ENCODE data around the gene AASS.
"Not testable (repeated sequence)": the region's sequence is repeated elsewhere in the genome, so short reads cannot be mapped to it uniquely, and the experiment has no call there.

Gene AASS

DNA sequence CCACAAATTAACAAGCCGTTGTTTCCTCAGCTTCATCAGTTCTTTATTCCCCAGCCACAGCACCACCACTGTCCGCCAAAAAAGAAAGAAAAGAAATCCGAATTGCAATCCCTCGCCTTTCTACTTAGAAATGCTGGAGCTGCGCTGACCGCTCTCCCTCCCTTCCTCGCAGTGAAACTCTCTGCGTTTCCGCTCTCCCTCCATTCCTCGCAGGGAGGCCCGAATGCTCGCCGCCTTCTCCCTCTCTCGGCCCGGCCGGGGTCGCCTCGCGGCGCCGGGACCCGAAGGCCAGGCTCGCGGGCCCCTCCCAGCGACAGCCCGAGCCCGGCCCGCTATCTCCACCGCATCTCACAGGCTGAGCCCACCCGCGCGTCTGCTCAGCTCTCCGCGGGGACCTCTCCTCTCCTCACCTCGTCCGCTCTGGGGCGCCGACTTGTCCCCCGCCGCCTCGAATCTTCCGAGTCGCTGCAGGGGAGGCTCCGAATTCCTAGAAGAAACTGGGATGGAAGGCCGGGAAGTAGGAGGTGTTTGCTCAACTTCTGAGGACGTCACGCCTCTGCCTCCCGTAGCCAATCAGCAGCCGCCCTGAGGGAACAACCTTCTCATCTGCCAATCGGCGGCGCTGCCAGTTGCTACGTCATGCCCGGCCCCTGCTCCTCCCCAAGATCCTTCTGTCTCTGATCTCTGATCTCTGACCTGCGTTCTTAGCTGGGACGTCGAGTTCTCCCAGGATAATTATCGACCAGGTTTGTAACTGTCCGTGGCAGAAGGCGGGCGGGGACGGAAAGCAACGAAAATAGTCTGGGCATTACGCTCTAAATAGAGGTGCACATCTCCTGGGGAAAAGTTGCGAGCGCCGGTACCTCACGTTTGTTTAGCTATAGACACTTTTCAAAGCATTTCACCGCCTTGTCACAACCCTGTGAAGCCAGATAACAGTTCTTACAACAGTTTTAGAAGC, at the start of gene AASS:
AASS (minus strand) TSS at position 499 of the 961 bp plus-strand sequence. CDS start 10,523 bp downstream, outside the sequence.
- peak; percentile 90 for DNase-seq (ENCODE audit: low spot score)

DNA sequence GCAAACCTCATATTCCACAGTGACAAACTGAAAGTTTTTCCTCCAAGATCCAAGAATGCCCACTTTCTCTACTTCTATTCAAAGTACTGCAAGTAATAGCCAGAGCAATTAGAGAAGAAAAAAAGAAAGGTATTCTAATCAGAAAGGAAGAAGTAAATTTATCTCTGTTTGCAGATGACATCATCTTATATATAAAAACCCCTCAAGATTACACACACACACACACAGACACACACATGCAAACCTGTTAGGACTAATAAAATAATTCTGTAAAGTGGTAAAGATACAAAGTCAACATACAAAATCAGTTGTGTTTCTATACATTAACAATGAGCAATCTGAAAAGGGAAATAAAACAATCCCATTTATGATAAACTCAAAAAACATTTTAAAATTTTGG, 44.7 kb upstream of the AASS start:
- no peak for DNase-seq (ENCODE audit: low spot score)

DNA sequence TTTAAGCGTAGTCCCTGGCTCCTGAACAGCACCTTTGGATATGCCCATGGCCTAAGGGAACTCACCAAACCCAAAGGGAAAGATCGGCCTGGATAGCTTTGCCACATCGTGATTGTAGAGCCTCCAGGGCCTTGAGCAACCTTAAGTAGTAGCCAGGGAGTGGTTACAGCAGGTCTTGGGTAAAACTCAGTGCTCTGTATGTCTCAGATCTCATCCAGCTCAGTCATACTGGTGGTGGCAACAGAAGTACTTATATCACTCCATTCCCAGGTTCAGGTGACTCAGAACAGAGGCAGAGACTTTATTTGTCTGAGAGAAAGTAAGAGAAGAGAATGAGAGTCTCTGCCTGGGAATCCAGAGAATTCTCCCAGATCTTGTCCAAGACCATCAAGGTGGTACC, 39.1 kb upstream of the AASS start:
- no peak for DNase-seq (ENCODE audit: low spot score)

DNA sequence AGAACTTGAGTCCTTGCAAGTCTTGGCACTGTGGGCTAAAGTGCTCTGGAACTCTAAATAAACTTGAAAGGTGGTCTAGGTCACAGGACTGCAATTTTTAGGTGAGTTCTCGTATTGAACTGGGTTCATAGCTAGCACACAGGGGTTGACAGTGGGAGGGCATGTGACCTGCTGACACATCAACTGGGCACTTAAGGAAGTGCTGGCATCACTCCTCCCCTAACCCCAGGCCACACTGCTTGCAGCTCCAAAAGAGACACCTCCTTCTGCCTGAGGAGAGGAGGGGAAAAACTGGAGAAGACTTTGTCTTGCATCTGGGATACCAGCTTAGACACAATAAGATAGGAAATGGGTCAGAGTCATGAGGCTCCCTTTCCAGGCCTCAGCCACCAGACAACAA, 38.0 kb upstream of the AASS start:
- no peak for DNase-seq (ENCODE audit: low spot score)

DNA sequence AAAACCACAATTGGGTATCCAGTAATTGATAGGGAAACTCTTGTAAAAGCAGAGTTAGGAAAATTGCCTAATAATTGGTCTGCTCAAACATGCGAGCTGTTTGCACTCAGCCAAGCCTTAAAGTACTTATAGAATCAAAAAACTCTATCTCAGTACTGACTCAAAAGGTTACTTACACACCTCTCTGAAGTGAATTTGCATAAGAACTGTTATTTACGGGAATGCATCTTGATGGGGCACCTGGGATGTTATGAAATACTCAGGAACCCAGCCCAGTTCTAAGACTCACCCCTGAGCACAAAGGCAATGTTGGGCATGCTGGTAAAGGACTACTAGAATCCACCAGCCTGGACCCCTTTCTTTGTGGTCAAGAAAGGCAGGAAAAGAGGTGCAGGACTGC, 28.1 kb upstream of the AASS start:
- DNase-seq (ENCODE audit: low spot score) = not testable (repeated sequence)

DNA sequence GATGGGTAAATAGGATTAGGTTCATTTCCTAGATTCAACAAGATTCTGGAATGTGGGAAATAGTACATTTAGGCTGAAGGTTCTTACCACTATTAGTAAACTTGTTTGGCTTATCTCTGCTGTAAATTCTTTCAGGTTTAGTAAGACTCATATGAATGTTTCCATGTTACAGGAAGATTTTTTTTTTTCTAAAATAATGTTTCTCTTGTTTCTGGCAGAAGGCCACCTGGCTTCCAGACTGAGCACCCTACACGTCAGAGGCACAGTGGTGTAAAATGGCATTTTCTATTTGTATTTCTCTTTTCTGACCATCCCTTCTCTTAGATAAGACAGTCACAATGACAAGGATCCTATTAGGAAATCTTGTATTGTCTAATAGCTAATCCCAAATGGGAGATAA, 22.7 kb upstream of the AASS start:
- DNase-seq (ENCODE audit: low spot score) = no peak

DNA sequence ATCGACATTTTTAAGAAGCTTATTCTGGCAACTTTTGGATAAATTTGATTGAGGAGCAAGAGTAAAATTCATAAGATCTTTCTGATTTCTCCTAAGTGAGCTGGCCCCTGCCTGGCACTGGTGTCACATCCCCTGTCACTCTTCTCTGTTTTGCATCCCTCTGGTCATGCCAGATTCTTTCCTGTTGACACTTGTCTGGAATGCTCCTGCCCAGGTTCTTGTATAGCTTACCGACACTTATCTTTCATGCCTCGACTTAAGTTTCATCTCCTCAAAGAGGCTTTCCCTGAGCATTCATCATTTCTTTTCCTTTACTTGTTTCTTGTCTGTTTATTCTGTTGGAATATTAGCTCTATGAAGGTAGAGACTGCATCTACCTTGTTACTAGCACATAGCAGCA, 22.2 kb upstream of the AASS start:
- DNase-seq (ENCODE audit: low spot score) = no peak

DNA sequence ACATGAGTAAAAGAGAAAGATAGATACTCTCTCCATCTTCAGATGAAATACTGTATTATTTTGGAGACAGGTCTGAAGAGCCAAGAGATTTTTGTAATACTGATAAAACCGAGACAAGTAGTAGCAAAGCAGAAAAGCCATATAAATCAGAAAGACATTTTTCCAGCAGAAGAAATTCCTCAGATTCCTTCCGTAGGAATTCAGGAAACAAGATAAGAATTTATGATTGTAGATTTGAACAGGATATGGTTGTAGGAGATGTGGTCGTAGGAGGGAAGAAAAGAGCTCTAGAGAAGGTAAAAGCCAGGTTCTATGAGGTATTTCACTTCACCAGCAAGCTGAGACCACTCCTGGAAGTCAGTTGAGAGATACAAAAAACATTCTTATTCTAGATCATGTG, 17.6 kb upstream of the AASS start:
- no peak for DNase-seq (ENCODE audit: low spot score)

DNA sequence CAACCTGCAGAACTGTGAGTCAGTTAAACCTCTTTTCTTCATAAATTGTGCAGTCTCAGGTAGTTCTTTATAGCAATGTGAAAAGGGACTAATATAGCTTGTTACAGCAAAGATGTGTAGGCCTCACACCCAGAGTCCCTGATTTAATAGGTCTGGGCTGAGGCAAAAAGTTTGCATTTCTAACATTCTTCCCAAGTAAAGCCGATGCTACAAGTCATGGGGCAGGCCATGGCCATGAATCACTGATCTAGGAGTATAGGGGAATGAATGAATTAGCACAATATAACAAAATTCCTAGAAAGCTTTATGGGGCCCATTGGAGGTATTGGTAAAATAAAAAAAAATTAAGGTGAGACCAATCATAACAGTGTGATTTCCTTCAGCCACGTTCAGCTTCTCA, 11.5 kb upstream of the AASS start:
- no peak for DNase-seq (ENCODE audit: low spot score)

DNA sequence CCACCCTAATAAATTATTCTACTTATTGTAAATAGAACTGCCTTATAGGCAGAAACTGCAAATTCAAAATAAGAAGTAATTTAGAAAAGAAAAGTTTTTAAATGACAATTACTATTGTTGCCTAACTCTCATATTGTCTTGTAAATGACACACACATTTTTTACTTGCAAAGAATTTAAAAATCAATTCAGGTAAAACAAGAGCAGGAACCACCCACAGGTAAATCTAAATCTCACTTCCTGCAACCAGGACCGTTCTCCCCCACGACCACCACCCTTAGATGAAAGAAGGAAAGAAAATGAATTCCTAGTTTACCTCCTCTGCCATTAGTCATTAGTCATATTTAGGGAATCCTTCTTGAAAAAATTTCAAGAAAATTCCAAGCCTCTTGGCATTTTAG, 4.8 kb upstream of the AASS start:
- no peak for DNase-seq (ENCODE audit: low spot score)

DNA sequence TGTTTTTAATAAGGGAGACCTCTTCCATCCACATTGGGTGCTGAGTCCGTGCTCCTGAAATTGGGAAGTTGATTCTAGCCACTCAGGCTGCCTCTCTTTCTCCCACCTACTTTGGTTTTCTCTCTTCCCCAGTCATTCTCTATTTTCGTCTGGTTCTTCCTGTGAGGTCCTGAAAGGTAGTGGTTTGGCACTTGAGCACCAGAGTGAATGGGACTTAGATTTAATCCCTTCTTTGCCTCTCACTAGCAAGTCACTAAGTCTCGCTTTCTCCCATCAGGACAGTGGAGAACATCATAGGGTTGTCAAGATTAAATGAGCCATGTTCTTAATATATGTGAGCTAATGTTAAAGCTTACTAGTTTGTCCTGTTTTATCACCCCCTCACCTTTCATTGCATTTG, 4.0 kb upstream of the AASS start:
- DNase-seq (ENCODE audit: low spot score) = no peak

DNA sequence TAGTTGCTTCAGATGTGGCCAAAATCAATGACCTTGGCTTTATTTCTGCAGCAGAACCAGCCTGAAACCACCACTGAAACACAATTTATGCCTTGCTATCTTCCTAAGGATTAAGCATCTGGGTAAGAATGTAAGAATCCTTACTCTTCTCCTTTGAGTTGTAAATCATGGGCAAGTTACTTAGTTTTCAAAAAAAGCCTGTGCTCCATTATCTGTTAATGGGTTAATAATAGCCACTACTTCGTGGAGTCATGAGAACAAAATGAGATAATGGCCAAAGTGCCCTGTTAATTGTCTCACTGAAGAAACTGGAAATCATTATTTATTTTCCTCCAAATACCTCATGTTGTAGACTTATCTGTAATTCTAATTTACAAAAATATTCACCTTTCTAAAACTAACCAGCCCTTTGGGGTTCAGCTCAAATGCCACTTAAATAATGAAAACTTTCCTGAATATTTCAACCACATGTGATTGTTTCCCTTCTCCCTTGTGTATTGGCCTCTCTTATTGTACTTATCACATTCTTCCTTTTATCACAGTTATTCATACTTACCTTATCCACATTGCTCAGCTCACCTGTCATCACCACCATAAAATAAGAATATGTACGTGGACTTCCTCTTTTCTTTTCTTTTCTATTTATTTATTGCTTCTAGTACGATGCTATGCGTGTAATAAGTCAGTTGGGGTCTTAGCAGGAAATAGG, 2.0 kb upstream of the AASS start:
- no peak for DNase-seq (ENCODE audit: low spot score)

DNA sequence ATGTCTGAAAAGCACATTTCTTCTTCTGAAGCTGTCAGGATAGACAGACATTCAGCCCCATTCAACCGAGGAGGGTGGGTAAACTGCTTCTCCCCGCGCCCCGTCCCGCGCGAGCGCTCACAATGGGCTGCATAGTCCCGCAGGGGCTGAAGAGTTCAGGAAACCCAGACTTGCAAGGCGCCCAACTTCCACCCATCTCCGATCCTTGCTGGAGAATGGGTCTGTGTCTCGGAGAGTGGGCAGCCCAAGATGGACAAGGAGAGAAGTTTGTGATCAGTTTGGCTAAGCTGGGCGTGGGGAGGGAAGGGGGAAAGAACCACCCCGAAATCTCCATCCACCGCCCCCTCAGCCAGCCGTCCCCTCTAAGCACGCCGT, 686 bp downstream of the AASS start:
- no peak for DNase-seq (ENCODE audit: low spot score)

DNA sequence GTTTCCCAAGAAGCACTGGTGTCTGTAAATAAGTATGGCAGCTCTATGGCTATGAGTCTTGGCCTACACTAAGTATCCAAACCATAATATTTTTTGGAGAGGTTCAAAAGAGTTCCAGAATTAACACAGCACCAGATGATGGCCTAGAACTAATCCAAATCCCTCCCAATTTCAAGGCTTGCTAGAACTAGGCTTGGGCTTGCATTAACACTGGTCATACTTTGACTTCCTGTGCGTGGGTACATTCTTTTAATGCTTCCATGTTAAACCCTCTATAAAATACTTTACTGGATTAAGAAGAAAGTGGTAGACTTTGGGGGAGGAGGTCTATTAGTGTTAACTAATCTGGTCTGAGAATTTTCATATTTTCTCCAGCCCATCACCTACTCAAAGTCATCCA, 3.1 kb downstream of the AASS start:
- DNase-seq (ENCODE audit: low spot score) = no peak

DNA sequence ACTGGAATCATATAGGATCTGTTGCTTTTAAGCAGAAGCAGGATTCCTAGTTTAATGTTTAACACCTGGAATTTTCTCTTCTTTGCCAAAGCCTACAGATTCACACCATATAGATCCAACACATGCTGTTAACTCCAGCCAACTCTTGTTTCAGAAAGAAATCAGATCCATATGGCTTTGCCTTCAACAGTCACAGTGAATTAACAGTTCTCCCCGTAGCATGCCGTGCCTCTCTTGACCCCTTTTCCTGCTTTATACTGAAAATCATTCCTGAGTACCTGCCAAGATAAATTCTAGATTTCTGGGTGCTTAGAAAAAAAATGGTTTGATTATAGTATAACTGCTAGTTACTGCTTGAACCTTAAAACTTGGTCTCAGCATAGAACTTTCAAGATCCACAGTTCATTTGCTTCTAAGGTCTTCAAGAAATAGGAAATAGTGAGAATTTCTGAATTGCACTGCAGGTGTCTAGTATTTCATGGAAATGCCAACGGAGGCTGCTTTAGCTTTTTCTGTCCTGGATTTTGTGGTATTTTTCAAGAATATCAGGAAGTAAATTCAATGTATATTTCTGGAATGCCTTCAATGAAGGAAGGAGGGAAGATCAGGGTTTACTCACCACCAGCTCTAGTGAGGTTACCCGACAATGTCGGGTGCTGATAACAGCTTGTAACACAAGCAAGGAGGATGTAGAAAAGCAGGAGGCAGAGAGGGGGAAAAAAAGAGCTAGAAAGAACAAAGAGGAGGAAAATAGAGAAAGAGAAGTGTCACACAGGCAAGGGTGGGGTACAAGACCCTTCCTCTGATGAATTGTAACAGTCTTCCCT, 6.6 kb downstream of the AASS start:
- DNase-seq (ENCODE audit: low spot score) = peak; percentile 10

DNA sequence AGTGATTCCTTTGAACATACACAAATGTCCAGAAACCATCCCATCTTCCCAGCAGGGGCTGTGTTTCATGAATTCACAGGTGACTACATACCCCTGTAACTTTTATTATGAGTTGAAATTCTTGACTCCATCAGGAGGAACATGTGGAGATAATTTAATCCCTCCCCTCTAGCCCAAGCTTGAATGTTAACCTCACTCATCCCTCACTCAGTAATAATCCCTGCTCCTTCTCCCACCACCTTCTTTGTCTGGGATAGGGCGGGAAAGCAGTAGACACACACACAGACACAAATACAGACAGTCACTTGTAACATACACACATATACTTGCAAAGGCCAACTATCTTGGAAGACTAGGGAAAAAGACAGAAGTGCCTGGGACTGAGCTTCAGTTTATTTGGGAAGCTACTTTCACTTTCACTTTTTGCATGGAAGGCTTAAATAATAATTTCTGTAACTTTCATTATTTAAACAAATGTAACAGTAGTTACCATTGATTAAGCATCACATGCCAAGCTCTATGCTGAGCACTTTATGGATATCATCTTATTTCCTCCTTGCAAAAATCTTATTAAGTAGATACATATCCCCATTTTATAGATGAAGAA, 7.3 kb downstream of the AASS start:
- peak; percentile 7 for DNase-seq (ENCODE audit: low spot score)

DNA sequence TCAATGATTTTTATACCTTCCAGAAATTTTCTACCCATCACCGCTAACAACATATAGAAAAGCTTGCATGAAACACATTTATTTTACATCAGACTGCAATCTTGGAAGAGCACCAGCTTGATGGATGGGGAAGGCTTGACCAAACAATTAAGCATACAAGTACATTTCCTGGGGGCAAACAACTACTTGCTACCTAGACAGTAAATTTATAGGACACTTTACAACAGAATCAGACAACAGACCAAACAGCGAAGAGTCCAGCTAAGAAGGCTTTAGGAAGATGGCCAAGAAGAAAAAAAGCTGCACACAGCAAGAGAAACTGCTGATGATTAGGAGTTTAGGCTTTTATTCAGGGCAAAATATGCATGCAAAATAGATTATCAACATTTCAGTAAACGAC, 8.0 kb downstream of the AASS start:
- DNase-seq (ENCODE audit: low spot score) = no peak

DNA sequence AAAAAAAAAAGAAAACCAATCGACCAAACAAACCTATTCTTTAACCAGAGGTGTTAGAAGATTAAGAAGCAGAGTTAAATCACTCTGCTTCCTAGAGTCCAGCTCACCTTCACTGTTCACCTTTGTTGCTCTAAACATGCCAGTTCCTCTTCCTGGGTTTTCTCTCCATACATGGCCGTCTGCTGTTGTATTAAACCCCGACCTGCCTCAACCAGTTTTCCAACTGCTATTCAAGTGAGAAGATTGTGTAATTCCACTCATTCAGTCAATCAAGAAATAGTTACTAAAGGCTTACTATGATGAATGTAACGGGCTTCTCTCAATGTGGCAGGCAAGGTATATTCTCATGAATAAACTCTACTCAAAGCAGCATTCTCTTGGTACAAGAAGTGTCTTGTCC, 8.8 kb downstream of the AASS start:
- DNase-seq (ENCODE audit: low spot score) = no peak

DNA sequence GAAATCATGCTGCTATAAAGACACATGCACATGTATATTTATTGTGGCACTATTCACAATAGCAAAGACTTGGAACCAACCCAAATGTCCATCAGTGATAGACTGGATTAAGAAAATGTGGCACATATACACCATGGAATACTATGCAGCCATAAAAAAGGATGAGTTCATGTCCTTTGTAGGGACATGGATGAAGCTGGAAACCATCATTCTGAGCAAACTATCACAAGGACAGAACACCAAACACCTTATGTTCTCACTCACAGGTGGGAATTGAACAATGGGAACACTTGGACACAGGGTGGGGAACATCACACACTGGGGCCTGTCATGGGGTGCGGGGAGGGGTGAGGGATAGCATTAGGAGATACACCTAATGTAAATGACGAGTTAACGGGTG, 9.3 kb downstream of the AASS start:
- DNase-seq (ENCODE audit: low spot score) = not testable (repeated sequence)

DNA sequence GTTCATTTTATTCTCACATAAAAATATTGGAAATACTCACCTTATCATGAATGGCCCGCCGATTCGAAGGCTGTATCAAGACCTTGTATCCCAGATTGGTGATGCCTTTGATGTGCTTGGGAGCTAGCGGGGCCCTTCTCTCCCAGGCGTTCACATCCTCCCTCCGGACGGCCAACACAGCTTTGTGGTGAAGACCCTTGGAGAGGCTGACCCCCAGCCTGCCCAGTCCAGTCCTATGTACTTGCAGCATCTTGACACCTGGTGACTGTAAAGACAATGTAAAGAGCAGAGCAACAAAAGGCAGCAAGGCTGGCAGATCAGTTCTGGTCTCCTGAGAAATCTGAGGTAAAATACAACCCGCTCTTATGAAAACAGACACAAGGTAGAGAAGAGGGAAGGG, 10.6 kb downstream of the AASS start:
- DNase-seq (ENCODE audit: low spot score) = no peak

DNA sequence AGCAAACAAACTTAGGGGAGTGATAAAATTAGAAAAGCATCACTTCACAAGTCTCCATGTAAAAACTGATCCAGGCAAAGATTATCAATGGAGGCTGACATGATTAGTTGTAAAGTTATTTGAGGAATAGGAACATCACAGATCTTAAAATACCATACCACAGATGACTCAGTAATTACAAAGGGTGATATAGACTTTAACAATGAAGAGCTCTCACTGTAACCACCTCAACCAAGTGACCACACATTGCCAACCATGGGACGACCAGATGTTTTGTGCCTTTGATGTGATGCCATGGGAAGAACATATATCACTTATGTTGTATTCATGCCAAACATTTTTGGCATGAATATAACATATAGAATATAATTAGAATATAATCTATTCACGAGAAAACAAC, 11.7 kb downstream of the AASS start:
- DNase-seq (ENCODE audit: low spot score) = peak; percentile 6

DNA sequence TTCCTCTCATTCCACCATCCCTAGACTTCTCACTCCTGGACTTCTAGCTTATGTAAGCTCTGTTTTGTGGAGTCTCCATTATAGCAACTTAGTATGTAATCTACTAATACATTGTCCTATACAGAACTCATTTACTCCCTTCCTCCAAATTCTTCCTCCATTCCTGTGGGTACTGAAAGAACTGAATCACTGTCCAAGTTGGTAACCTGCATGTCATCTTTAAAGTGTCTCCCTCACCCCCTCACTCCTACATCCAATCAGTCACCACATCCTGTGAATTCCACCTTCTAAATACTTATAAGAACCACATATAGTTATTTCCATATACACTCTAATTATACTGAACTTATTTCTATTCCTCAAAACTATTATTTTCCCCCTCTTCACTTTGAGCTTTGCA, 20.3 kb downstream of the AASS start:
- DNase-seq (ENCODE audit: low spot score) = no peak

Measured in kidney capillary endothelial cell (primary cell).